H1 (cell line): ENCODE data around the gene PHKA2. TPM values are rescaled to one million over a fixed set of nuclear protein-coding genes. Genes with fewer than 3 reads are reported as not detected.

ENCODE experiments used
- CTCF ChIA-PET: fragments of 300-600 bp; sonication (Branson Sonifier 250); formaldehyde crosslinking; loops from one replicate; lab custom pipeline; 2021; ENCODE audit not compliant: partially characterized antibody; lab: Charles Lee
- POLR2A ChIA-PET: fragments of 300-600 bp; sonication (Branson Sonifier 250); formaldehyde crosslinking; loops from one replicate; lab custom pipeline; 2021; ENCODE audit warnings: inconsistent platforms; ENCODE audit not compliant: partially characterized antibody; lab: Charles Lee
- DNase-seq, 2 experiments: peaks; one replicate each; pipeline versions ENCODE4 v3.0.0 to v3.0.0-alpha.2; 2010 to 2022; ENCODE audit warnings: low spot score in 2 of 2, low read depth in 1 of 2, mixed read lengths in 1 of 2
- FAIRE-seq: peaks from 2 replicates; lab custom pipeline; 2011; peaks lifted over from hg19 to GRCh38; lab: Jason Lieb, UNC
- H2AFZ ChIP-seq: 2 replicates; pipeline ENCODE4 v1.8.1; 2012; ENCODE audit warnings: low read length, inconsistent platforms
- H2AK5ac ChIP-seq: 2 replicates; pipeline ENCODE4 v1.6.1; 2013; ENCODE audit warnings: low read depth, low read length
- H2BK120ac ChIP-seq: replicated peaks from 2 replicates; pipeline ENCODE3; 2013; ENCODE audit warnings: low read depth, low read length, inconsistent platforms
- H2BK12ac ChIP-seq: 2 replicates; pipeline ENCODE4 v1.6.1; 2013; ENCODE audit warnings: low read depth, low read length
- H2BK15ac ChIP-seq: 2 replicates; pipeline ENCODE4 v1.6.1; 2013; ENCODE audit warnings: low read length
- H2BK20ac ChIP-seq: 2 replicates; pipeline ENCODE4 v1.6.1; 2013; ENCODE audit warnings: low read length
- H2BK5ac ChIP-seq: 2 replicates; pipeline ENCODE4 v1.6.1; 2013; ENCODE audit warnings: low read depth, low read length
- H3K14ac ChIP-seq: 2 replicates; pipeline ENCODE4 v1.6.1; 2013; ENCODE audit warnings: inconsistent platforms; ENCODE audit not compliant: insufficient read length
- H3K18ac ChIP-seq: 2 replicates; pipeline ENCODE4 v1.6.1; 2013; ENCODE audit warnings: low read length; ENCODE audit errors: extremely low read depth
- H3K23ac ChIP-seq: 2 replicates; pipeline ENCODE4 v1.6.1; 2013; ENCODE audit warnings: inconsistent platforms; ENCODE audit not compliant: insufficient read length
- H3K23me2 ChIP-seq: 2 replicates; pipeline ENCODE4 v1.6.1; 2013; ENCODE audit warnings: low read depth, low read length
- H3K27ac ChIP-seq: 2 replicates; pipeline ENCODE4 v1.6.1; 2011; ENCODE audit warnings: low read depth, low read length, inconsistent platforms
- H3K27me3 ChIP-seq, 4 experiments: replicated peaks in 1 of 4; 1 replicate in 1 of 4; 2 replicates in 3 of 4; pipeline versions ENCODE4 v1.6.1 to v1.8.1; 2011 to 2013; ENCODE audit warnings: low read length in 3 of 4, mild to moderate bottlenecking in 3 of 4, inconsistent platforms in 2 of 4, mixed read lengths in 2 of 4, moderate library complexity in 1 of 4; ENCODE audit not compliant: control insufficient read depth in 3 of 4, insufficient read depth in 3 of 4; ENCODE audit errors: extremely low read depth in 1 of 4
- H3K36me3 ChIP-seq, 4 experiments: 2 replicates each; pipeline versions ENCODE4 v1.6.1 to v1.8.1; 2011 to 2013; ENCODE audit warnings: mild to moderate bottlenecking in 4 of 4, low read length in 3 of 4, moderate library complexity in 2 of 4, control low read depth in 1 of 4, inconsistent platforms in 1 of 4; ENCODE audit not compliant: insufficient read depth in 4 of 4, control insufficient read depth in 2 of 4
- H3K4ac ChIP-seq: replicated peaks from 2 replicates; pipeline ENCODE3; 2013; ENCODE audit warnings: low read length, low read depth, mixed read lengths, inconsistent platforms; ENCODE audit not compliant: insufficient read length
- H3K4me1 ChIP-seq, 4 experiments: replicated peaks in 1 of 4; 1 replicate in 1 of 4; 2 replicates in 3 of 4; pipeline versions ENCODE4 v1.6.1 to v1.8.1; 2011 to 2013; ENCODE audit warnings: low read length in 3 of 4, inconsistent platforms in 2 of 4, mixed read lengths in 1 of 4; ENCODE audit not compliant: insufficient read depth in 4 of 4, control insufficient read depth in 3 of 4
- H3K4me2 ChIP-seq, 2 experiments: 2 replicates each; pipeline versions ENCODE4 v1.6.1 to v1.8.1; 2011 to 2013; ENCODE audit warnings: low read depth in 2 of 2, low read length in 2 of 2, control low read depth in 1 of 2, inconsistent platforms in 1 of 2, mild to moderate bottlenecking in 1 of 2; ENCODE audit not compliant: insufficient read depth in 1 of 2
- H3K4me3 ChIP-seq, 4 experiments: fragments of 200-600, 300-600 bp in 1 of 4; sonication (generic), shearing (Covaris generic), sonication (Bioruptor Twin) in 1 of 4; 2 replicates each; pipeline versions ENCODE4 v1.5.1 to v1.8.1; 2011 to 2016; ENCODE audit warnings: low read length in 4 of 4, low read depth in 3 of 4, control low read depth in 2 of 4, inconsistent platforms in 2 of 4, mild to moderate bottlenecking in 2 of 4, mixed read lengths in 1 of 4, moderate library complexity in 1 of 4; ENCODE audit not compliant: insufficient read depth in 2 of 4; ENCODE audit errors: extremely low read depth in 1 of 4
- H3K56ac ChIP-seq: replicated peaks from 2 replicates; pipeline ENCODE3; 2013; ENCODE audit warnings: low read depth, mild to moderate bottlenecking, mixed read lengths, low read length, inconsistent platforms; ENCODE audit not compliant: insufficient read length
- H3K79me1 ChIP-seq: 2 replicates; pipeline ENCODE4 v1.6.1; 2013; ENCODE audit warnings: low read depth, low read length, control low read depth
- H3K79me2 ChIP-seq, 2 experiments: 2 replicates each; pipeline versions ENCODE4 v1.6.1 to v1.8.1; 2012 to 2013; ENCODE audit warnings: low read length in 2 of 2, mild to moderate bottlenecking in 2 of 2, inconsistent platforms in 1 of 2; ENCODE audit not compliant: insufficient read depth in 2 of 2, control insufficient read depth in 1 of 2
- H3K9ac ChIP-seq, 4 experiments: replicated peaks in 1 of 4; 1 replicate in 1 of 4; 2 replicates in 3 of 4; pipeline versions ENCODE4 v1.6.1 to v1.8.1; 2011 to 2013; ENCODE audit warnings: low read depth in 3 of 4, low read length in 3 of 4, control low read depth in 2 of 4, mild to moderate bottlenecking in 2 of 4, moderate library complexity in 2 of 4, inconsistent platforms in 1 of 4; ENCODE audit errors: extremely low read depth in 1 of 4
- H3K9me3 ChIP-seq, 2 experiments: 2 replicates each; pipeline versions ENCODE4 v1.6.1 to v1.8.1; 2012 to 2013; ENCODE audit warnings: mild to moderate bottlenecking in 2 of 2, moderate library complexity in 2 of 2, control low read depth in 1 of 2, inconsistent platforms in 1 of 2, low read depth in 1 of 2, low read length in 1 of 2, mixed read lengths in 1 of 2; ENCODE audit not compliant: insufficient read depth in 2 of 2
- H4K20me1 ChIP-seq, 2 experiments: replicated peaks in 1 of 2; 2 replicates each; pipeline versions ENCODE3 to v1.8.1; 2011 to 2013; ENCODE audit warnings: inconsistent platforms in 2 of 2, low read length in 2 of 2, mild to moderate bottlenecking in 1 of 2; ENCODE audit not compliant: insufficient read depth in 2 of 2, control insufficient read depth in 1 of 2
- H4K5ac ChIP-seq: 2 replicates; pipeline ENCODE4 v1.6.1; 2013; ENCODE audit warnings: low read length, low read depth, mixed read lengths, inconsistent platforms; ENCODE audit not compliant: insufficient read length
- H4K8ac ChIP-seq: 2 replicates; pipeline ENCODE4 v1.8.0; 2013; ENCODE audit warnings: mild to moderate bottlenecking, moderate library complexity, low read length, inconsistent platforms; ENCODE audit not compliant: insufficient read depth; ENCODE audit errors: extremely low read depth
- H4K91ac ChIP-seq: replicated peaks from 2 replicates; pipeline ENCODE3; 2013; ENCODE audit warnings: low read length, mixed read lengths, inconsistent platforms; ENCODE audit not compliant: insufficient read length
- CBX5 ChIP-seq: fragments of 300-800, 300-1000 bp; sonication (generic); IDR thresholded peaks from 2 replicates; pipeline ENCODE4 v1.7.1; 2016; ENCODE audit warnings: antibody characterized with exemption, low read length, low read depth
- EZH2 ChIP-seq: fragments of 200-600 bp; sonication (generic); IDR thresholded peaks from 2 replicates; pipeline ENCODE4 v1.7.1; 2012; ENCODE audit warnings: low read depth, mild to moderate bottlenecking, moderate library complexity, low read length, inconsistent platforms; ENCODE audit not compliant: severe bottlenecking
- KDM4A ChIP-seq: IDR thresholded peaks from one replicate; pipeline ENCODE4 v1.7.1; 2012; ENCODE audit warnings: low read depth, mild to moderate bottlenecking, moderate library complexity, low read length, inconsistent platforms; ENCODE audit not compliant: severe bottlenecking
- POU5F1 ChIP-seq: IDR thresholded peaks from 2 replicates; pipeline ENCODE4 v1.6.1; 2011; ENCODE audit warnings: low read depth, mild to moderate bottlenecking, low read length, moderate library complexity
- SUZ12 ChIP-seq: fragments of 200-600 bp; sonication (generic); IDR thresholded peaks from 2 replicates; pipeline ENCODE4 v1.6.1; 2012; ENCODE audit warnings: mild to moderate bottlenecking, inconsistent platforms, low read length, moderate library complexity, mixed read lengths
- TAF1 ChIP-seq: IDR thresholded peaks from 2 replicates; pipeline ENCODE4 v1.6.1; 2011; ENCODE audit warnings: mild to moderate bottlenecking, low read depth, low read length
- TCF12 ChIP-seq: IDR thresholded peaks from 2 replicates; pipeline ENCODE4 v1.6.1; 2011; ENCODE audit warnings: low read depth, mild to moderate bottlenecking, low read length
- WGBS, 2 experiments: shearing (Covaris generic) in 1 of 2; methylation state at CpG; one replicate each; pipeline versions ENCODE4 v1.1.6 to v1.1.7; 2013 to 2015; ENCODE audit warnings: low lambda C conversion rate in 2 of 2, mixed read lengths in 2 of 2, inconsistent platforms in 1 of 2, low coverage in 1 of 2, missing lambda C conversion rate in 1 of 2; ENCODE audit not compliant: insufficient replicate concordance in 2 of 2, insufficient coverage in 1 of 2, insufficient read length in 1 of 2; ENCODE audit errors: extremely low coverage in 1 of 2, missing lambda C conversion rate in 1 of 2; 5-methylcytosine and 5-hydroxymethylcytosine counted together
- polyA plus RNA-seq, 7 experiments: library from polyadenylated mRNA; depleted of rRNA in 3 of 7; stranded (reverse) in 5 of 7; unstranded in 2 of 7; fragments of >200 nt in 5 of 7; fragments of 200-250 nt in 2 of 7; gene quantifications; 1 replicate in 5 of 7; 2 replicates in 1 of 7; 4 replicates in 1 of 7; pipeline versions ENCODE4 v1.2.1 to v1.2.3, GENCODE V29; 2011 to 2013; ENCODE audit warnings: missing spikeins in 2 of 7, mixed read lengths in 2 of 7
- total RNA-seq: library from RNA; stranded (reverse); fragmentation: NEBNext Ultra II Directional; extraction: Animal tissue kit (Norgen Biotek cat#: 25700); gene quantifications from 2 replicates; pipeline ENCODE4 v1.2.1, GENCODE V29; 2021

Gene PHKA2
- total and polyA plus RNA-seq, 2 of the 8 experiments (the other 6 are each of a cell fraction or from before 2014, with no cell fraction given) = 28.1 to 35.8 TPM

DNA sequence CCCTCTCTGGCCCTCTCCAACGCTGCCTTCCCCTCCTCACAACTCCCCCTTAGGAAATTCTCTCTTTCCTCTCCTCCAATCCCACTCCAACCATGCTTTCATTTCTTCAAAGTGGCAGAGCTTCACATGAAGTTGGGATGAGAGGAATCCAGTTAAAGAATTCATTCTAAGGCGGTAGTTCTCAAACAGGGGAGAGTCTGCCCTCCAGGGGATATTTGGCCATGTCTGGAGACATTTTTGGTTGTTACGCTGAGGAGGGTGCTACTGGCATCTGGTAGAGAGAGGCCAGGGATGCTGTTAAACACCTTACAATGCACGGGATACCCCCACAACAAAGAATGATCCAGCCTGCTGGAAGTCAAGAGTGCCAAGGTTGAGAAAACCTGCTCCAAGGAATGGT is 40.5 kb upstream of the PHKA2 start:
- Histone ChIP-seq H2BK15ac (no peak overlapping the region), H3K79me1 (no peaks in the 10 kb centered on the region), H3K4ac (no peak overlapping the region), H2BK5ac (no peak overlapping the region), H3K4me3 (no peak overlapping the region), H3K4me1 (no peaks in the 10 kb centered on the region), H3K56ac (no peak overlapping the region), H3K27ac (no peak overlapping the region), H3K4me2 (no peak overlapping the region), H4K5ac (no peak overlapping the region), H3K14ac (no peak overlapping the region), H2BK120ac (no peak overlapping the region), H4K20me1 (no peaks in the 10 kb centered on the region), H2AK5ac (no peak overlapping the region), H3K79me2 (no peaks in the 10 kb centered on the region), H2BK20ac (no peak overlapping the region), H3K18ac (no peak overlapping the region), H3K23me2 (no peaks in the 10 kb centered on the region), H3K23ac (no peak overlapping the region), H2BK12ac (no peak overlapping the region), H3K36me3 (no peaks in the 10 kb centered on the region), H3K9ac (no peak overlapping the region), H4K8ac (no peak overlapping the region), H4K91ac (no peak overlapping the region), H2AFZ (no peak overlapping the region), H3K9me3 (no peaks in the 10 kb centered on the region), H3K27me3 (no peaks in the 10 kb centered on the region)
- DNase-seq (no peak), FAIRE-seq (no peak)
- 96% methylated on average over 4 of the region's 4 CpGs; no CpG with 5 or more reads in 1 of the 2 experiments for WGBS, 2 experiments
- ChIA-PET POLR2A (no interaction called here), CTCF (interaction anchor here (1.0 to 3.8 kb wide), 4 partner anchors 8 to 310 kb away, joined by 3 to 18 read pairs (median 3); no protein-coding TSS in a partner anchor)
- TF ChIP-seq KDM4A = no peak
- no peak for TF ChIP-seq CBX5
- no peak for TF ChIP-seq SUZ12
- TF ChIP-seq TCF12 = no peak
- TF ChIP-seq EZH2 = no peak
- no peak for TF ChIP-seq TAF1
- no peak for TF ChIP-seq POU5F1
